HG02798 (cell line): ENCODE measurements around the gene STIM2.
"Not testable (repeated sequence)": the region's sequence is repeated elsewhere in the genome, so short reads cannot be mapped to it uniquely, and the experiment has no call there.

Source experiments
- ATAC-seq: cut with Tn5 transposase; IDR thresholded peaks from one replicate; pipeline ENCODE4 v1.9.1; 2021; ENCODE audit warnings: mild to moderate bottlenecking; ENCODE audit not compliant: unreplicated experiment, poor library complexity

STIM2 gene

GRCh38 chr4:26860157-26860921, at the start of gene STIM2:
TSS of gene STIM2 (plus strand) at chr4:26860841.
- ATAC-seq = peak; percentile 72

GRCh38 chr4:26811571-26811970, 49.1 kb upstream of the STIM2 start:
- ATAC-seq = not testable (repeated sequence)

GRCh38 chr4:26812049-26812714, 48.5 kb upstream of the STIM2 start:
- no peak for ATAC-seq

GRCh38 chr4:26813698-26814097, 46.9 kb upstream of the STIM2 start:
- no peak for ATAC-seq

GRCh38 chr4:26815199-26815598, 45.4 kb upstream of the STIM2 start:
- ATAC-seq = no peak

- no peak for ATAC-seq
Measured at GRCh38 chr4:26815706-26816105, 44.9 kb upstream of the STIM2 start.

GRCh38 chr4:26819026-26819425, 41.6 kb upstream of the STIM2 start:
- no peak for ATAC-seq

- peak; percentile 41 for ATAC-seq
Measured at GRCh38 chr4:26819478-26820095, 41.1 kb upstream of the STIM2 start.

GRCh38 chr4:26820346-26820745, 40.3 kb upstream of the STIM2 start:
- ATAC-seq = no peak

- ATAC-seq = no peak
Measured at GRCh38 chr4:26821031-26821430, 39.6 kb upstream of the STIM2 start.

- ATAC-seq = no peak
Measured at GRCh38 chr4:26821677-26822503, 38.8 kb upstream of the STIM2 start.

GRCh38 chr4:26822546-26822945, 38.1 kb upstream of the STIM2 start:
- ATAC-seq = peak; percentile 67

GRCh38 chr4:26822974-26823373, 37.7 kb upstream of the STIM2 start:
- not testable (repeated sequence) for ATAC-seq

- no peak for ATAC-seq
Measured at GRCh38 chr4:26823583-26823982, 37.1 kb upstream of the STIM2 start.

GRCh38 chr4:26824667-26825066, 36.0 kb upstream of the STIM2 start:
- no peak for ATAC-seq

- peak; percentile 77 for ATAC-seq
Measured at GRCh38 chr4:26826721-26827120, 33.9 kb upstream of the STIM2 start.

GRCh38 chr4:26827336-26827735, 33.3 kb upstream of the STIM2 start:
- not testable (repeated sequence) for ATAC-seq

- ATAC-seq = no peak
Measured at GRCh38 chr4:26827798-26828197, 32.8 kb upstream of the STIM2 start.

GRCh38 chr4:26829018-26829417, 31.6 kb upstream of the STIM2 start:
- ATAC-seq = no peak

- no peak for ATAC-seq
Measured at GRCh38 chr4:26830033-26830432, 30.6 kb upstream of the STIM2 start.

GRCh38 chr4:26830701-26831100, 29.9 kb upstream of the STIM2 start:
- no peak for ATAC-seq
